ENCODE data around the gene MACF1.
"Not testable (repeated sequence)": the region's sequence is repeated elsewhere in the genome, so short reads cannot be mapped to it uniquely, and the experiment has no call there.

Gene MACF1

DNA sequence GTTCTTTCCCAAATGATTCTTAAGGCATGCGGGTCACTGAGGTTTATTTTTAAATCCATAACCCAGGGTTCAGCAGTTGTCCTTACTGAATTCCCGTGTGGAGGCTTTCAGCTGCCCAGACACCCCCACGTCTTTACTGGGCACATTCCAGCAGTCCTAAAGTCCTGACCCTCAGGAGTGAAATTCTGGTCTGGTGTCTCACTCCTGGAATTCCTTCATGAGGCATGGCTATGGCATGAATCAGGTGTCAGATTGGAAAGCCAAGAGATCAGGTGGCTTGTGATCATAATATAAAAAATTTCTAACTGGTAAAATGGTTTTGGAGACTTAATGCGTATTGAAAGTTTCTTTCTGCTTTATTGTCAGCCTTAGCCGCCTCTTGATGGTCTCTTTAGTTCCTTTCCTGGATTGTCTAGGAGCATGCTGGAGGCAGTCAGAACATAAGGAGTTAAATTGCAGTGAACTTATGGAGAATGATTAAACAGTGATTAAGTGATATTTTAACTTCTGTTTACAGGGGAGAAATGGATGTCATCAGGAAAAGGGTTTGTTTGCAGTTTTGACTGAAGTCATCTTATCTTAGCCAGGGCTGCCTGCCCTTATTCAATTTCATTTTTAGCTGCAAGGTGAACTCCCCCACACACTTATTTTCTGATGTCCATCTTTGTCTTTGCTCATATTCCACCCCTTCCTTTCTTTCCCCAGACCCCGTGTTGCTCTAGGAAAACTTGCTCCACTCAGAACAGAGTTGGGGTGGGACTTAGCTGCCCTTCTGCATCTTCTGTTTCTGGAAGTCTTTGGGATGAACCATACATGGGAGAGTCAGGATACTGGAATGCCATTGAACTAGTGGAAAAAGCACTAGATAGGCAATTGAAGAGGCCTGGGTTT lies 25.7 kb upstream of the MACF1 start:
- no peak for DNase-seq

DNA sequence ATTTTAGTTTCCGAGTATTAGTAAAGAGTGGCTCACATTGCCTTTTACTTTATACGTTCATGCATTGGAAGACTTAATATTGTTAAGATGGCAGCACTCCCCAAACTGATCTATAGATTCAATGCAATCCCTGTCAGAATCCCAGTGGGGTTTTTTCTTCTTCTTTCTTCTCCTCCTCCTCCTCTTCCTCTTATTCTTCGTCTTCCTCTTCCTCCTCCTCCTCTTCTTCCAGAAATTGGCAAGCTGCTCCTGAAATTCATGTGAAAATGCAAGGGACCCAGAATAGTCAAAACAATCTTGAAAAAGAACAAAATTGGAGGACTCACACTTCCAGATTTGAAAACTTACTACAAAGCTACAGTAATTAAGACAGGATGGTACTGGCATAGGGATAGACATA lies 23.2 kb upstream of the MACF1 start:
- no peak for DNase-seq

DNA sequence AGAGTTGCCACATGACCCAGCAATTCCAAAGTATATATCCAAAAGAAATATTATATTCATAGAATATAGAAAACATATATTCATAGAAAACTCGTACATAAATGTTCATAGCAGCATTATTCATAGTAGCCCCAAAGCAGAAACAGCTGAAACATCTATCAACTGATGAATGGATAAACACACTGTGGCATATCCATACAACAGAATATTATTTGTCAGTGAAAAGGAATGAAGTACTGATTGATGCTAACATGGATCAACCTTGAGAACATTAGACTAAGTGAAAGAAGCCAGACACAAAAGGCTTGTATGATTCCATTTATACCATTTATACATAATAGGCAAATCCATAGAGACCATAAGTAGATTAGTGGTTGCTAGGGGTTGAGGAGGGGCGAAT lies 21.7 kb upstream of the MACF1 start:
- no peak for DNase-seq

DNA sequence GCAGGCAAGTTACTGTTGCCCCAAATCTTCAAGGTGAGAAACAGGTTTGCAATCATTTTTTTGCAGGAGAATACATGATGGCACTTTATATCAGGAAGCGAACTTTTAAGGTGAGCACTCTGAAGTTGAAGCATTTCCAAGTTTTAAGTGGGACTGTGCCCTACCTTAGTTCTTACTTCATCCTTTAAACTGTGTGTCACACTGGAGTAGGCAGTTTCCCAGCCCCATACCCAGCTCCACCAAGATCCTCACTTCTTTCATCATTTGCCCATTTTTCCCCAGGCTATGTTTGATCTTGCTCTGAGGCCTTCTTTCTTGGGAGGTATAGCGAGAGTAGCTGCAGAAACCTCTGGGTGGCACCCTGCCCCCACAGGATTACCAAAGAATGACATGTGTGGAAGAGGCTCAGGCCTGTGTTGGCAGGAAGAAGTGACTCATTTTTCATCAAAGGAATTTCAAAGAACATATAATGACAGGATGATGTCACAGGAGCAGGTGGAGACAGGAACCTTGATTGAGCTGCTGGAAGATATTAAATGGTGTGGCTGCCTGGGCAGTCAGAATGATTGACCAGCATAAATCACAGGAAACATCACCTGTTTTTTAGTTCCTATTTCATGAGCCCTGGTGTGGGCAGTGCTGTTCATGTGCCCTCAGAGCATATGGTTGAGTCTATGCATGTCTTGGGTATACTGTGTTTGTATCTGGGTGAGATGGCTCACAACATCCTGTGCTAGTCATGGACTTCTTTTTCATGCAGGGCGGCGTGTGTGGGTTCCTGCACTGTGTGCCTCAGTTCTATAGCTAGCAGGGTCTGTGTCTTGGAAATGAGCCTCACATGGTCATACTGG lies 20.8 kb upstream of the MACF1 start:
- peak; percentile 30 to 55 for DNase-seq

DNA sequence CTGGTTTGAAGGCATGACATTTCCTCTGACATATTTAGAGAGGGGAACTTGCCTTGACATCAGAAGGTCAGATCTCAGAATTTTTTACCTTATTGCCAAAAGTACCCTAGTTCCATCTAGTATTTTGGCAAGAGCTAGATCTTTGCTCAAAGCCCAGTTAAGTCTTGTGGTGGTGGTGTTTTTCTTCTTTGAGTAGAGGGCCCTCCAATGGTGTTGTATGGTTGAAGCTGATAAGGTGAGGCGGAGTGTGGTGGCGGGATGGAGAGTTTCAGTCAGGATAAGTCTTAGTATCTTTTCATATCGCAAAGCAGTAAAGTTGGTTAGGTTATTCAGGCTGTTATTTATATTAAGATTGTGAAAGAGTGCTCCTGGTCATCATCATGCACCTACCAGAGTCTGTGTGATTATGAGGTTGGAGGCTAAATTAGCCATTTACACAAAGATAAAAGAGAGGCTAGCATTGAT lies 20.1 kb upstream of the MACF1 start:
- no peak for DNase-seq

DNA sequence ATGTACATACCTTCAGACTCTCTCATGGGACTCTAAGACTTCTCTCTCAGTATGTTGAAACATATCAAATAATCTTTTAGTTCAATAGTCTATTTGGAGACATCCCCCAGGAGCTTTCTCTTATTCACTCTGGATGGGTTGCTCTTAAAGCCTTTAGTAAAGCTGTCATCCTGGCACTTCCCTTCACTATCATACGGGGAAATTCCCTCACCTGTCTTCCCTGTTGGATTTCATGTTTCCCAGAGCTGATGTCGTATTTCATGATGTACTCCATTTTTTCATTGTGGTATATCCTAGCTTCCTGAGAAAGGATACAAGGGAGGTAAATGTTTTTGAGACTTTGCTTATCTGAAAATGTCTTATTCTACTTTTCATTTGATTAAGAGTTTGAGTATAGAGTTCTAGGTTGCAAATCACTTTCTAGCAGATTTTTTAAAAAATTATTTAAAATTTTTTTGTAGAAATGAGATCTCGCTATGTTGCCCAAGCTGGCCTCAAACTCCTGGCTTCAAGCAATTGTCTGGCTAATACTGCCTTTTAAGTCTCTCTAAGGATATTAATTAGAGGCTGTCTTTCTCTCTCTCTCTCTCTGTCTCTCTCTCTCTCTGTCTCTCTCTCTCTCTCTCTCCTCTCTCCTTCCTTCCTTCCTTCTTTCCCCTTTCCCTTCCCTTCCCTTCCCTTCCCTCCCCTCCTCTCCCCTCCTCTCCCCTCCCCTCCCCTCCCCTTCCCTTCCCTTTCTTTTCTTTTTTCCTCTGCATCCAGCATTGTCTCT lies 17.0 kb upstream of the MACF1 start:
- no peak for DNase-seq

DNA sequence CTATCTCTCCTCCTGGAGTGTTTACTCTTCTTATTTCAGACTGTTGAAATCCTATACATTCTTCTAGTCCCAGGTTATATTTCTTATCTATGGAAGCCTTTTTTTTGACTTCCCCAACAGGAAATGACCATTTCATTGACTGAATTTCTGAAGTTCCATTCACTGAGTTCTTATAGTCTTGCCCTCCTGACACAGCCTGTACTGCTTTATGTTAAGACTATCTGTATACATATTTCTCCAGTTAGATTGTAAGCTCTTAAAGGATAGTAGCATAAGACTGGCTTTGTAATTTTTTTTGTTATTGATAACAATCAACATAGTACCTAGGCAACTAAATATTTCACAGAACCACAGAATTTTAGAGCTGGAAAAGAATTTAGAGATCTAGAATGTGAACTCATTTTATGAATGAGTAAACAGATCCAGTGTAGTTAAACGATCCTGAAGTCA lies 14.9 kb upstream of the MACF1 start:
- no peak for DNase-seq

DNA sequence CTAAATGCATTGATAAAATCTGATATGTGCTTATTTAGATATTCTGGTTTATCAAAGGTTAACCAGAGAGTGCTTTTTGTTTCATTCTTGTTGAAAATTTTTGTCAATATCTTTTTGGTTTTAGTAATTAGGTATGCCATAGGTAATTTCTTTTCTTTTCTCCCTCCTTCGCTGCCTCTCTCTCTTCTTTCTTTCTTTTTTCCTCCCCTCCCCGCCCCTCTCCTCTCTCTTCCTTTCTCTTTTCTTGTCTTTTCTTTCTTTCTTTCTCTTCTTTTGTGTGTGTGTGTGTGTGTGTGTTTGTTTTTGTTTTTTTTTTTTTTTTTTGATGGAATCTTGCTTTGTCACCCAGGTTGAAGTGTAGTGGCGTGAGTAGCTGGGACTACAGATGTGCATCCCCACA lies 14.4 kb upstream of the MACF1 start:
- DNase-seq = no peak

DNA sequence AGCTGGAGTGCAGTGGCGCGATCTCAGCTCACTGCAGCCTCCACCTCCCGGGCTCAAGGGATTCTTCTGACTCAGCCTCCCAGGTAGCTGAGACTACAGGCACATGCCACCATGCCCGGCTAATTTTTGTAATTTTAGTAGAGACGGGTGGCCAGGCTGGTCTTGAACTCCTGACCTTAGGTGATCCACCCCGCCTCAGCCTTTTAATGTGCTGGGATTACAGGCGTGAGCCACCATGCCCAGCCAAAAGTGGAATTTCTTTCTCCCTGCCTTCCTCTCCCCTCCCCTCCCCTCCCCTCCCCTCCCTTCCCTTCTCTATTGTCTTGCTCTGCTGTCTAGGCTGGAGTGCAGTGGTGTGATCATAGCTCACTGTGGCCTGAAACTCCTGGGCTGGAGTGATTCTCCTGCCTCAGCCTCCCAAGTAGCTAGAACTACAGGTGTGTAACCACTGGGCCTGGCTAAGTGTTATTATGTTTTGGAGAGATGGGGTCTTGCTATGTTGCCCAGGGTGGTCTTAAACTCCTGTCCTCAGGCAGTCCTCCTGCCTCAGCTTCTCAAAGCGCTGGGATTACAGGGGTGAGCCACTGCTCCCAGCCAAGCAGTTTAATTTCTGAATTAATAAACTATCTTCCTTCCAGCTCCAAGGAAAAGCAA lies 10.0 kb upstream of the MACF1 start:
- DNase-seq = no peak

DNA sequence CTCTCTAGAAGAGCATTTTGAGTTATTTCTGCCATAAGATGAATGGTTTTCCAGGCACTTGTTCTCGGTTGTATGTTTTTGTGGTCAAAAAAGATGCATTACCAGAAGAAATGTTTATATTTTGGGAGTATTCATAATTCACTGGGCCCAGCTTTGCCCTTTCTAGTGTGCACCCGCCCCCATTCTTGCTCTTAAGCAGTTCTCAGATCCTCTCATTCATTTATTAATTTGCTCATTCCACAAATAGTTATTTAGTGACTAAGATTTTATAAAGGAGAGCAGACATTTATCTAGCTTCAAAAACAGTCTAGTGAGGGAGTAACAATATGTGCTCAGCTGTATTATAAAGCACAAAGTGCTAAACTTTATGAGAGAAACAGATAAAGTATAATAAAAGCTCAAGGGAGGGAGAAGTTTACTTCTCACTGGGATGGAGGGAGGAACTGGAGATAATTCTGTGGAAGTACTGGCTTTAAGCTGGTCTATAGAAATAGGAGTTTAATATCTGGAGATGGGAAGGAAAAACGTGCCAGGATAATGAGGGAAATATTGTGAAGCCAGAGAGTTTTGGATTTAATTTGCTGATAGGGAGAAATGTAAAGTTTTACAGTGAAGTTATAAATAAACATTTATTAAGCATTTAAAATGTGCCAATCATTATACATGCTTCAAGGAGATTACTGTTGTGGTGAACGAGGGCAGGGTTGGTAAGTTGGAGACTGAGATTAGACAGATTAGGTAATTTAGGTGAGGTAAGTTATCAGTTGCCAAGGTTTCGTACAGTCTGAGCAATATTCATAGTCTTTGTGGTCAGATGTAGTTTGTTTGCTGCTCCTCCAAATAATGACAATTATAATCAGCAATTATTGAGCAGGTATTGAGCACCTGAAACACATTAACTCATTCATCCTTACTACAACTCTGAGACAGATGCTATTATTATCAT lies 9.1 kb upstream of the MACF1 start:
- no peak for DNase-seq

DNA sequence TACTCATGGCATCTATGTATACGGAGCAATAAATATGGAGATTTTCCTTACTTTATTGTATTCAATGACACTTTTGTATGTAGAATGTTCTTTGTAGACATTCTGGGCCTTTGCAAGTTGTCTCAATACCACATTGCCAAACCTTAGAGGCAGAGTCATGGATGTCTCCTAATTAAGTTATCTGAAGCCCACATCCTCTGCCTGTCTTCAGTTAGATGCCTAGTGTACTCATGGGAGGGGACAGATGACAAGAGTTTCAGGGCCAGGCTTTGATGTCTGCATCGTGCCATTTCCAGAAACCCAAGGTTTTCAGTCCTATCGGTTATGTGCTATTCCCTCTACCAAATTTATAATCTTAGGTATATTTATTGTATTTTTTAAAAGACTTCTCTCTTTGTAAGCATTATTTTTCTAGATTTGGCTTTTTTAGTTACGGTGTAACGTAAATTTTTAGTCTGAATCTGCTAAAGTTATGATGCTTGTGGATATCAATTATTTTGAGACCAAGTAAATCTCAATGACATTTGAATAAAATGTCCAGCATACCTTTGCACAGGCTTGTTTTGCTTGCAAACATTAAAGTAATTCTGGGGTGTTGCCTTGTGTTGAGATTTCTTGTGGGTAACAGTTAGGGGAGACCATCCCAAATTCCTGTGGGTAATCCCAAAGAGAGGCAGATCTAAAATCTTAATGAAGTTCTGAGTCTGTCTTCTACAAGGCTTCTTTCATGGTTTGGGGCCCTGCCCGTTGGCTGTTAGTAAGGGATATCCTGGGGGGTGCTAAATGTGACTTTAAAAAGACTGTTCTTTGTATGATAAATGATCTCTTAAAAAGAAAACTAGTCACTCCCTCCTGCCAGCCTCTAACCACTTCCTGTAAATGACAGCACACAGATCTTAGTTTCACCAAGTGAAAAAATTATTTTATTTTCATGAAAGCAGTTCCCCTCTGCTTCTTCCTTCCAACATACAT lies 8.0 kb upstream of the MACF1 start:
- no peak for DNase-seq

DNA sequence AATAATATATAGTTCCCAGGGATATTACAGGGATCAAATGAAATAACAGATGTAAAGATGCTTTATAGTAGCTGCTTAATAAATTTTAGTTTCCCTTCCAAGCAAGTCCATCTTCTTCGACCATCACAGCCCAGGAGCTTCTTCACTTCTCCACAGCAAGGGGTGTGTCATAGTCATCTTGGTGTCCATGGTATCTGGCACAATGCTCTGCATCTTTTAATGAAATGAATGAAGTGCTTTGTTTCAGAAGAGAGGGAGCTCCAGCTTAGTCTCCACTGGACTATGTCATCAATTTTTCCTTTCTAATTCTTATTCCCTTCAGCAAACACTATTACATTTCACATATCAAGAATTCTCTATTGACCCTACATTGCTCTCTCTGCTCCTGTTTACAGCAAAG lies 4.9 kb upstream of the MACF1 start:
- no peak for DNase-seq

DNA sequence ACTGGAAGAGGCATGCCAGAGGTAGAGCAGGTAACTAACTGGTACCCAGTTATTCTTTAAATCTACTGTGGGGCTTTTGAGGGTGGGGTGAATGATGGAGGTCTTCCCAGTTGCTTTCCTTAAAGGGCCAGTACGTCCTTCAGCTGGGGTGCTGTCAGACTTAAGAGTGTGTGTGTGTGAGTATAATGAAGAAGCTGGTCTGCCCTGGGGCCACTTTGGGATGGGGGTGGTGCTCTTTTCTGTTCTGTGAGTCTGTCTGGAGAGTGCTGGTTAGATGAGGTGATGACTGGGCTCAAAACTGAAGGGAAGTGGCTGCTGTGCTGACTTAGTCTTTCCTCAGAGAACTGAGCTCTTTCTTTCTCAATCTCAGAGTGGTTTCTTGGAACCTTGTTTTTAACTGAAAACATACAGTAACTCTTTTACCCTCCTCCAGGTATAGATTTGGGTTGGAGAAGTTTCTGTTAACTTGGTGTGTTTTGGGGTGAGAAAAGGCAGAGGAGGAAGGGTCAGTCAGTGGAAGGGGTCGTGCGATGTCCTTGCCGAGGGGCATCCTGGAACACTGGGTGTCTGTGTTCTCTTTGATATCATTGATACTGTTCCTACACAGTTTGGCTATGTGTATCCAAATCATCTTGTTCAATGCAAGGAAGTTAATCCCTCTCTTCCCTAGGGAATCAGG lies 746 bp downstream of the MACF1 start:
- DNase-seq = no peak

DNA sequence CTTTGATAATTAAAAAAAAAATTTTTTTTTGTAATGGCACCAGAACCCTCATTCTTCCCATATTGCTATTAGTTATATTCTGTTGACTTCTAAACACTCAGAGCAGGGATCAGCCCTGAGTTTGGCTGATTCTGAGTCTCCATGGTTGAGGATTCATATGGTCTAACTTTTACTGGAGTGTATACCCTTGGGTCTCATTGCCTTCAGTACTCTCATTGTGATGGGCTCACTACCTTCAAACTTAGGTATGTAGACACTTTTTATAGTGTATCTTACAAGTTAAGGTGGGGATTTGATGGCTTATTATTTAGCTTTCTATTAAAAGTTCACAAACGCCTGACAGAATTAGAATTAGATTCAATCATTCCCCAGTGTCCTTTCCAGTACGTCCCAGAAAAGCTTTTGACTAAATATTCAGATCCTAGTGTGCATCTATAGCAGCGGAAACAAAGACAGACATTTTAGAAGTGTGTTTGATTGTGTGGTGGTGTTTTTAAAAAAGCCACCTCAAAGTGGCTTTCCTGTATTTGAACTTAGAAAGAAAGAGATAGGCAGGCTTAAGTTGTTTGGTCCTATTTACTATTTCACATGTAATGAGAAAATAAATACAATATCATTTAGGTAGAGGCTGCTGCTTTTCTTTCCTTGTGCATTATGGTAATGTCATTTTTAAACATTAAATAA lies 1.4 kb downstream of the MACF1 start:
- DNase-seq = no peak

DNA sequence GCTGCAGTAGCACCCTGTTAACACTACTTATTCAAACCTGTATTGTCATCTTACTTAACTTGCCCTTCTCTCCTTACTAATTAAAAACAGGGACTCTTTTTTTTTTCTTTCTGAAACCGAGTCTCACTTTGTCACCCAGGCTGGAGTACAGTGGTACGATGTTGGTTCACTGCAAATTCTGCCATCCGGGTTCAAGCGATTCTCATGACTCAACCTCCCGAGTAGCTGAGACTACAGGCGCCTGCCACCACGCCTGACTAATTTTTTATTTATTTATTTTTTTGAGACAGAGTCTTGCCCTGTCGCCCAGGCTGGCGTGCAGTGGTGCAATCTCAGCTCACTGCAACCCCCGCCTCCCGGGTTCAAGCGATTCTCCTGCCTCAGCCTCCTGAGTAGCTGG lies 3.9 kb downstream of the MACF1 start:
- not testable (repeated sequence) for DNase-seq

DNA sequence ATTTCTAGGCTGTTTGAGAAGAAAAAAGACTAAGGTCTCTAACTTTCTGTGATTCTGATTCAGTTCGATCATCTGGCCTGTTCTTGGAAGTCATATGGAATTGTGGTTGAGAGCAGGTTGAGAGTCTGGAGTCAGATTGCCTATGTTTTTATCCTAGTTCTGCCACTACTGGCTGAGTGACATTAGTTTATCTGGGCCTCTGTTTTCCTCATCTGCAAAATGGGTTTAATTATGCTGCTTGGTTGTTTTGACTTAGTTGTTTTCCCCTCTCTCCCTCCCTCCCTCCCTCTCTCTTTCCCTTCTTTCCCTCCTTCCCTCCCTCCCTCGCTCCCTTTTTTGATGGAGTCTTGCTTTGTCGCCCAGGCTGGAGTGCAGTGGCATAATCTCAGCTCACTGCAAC lies 6.2 kb downstream of the MACF1 start:
- DNase-seq = no peak

DNA sequence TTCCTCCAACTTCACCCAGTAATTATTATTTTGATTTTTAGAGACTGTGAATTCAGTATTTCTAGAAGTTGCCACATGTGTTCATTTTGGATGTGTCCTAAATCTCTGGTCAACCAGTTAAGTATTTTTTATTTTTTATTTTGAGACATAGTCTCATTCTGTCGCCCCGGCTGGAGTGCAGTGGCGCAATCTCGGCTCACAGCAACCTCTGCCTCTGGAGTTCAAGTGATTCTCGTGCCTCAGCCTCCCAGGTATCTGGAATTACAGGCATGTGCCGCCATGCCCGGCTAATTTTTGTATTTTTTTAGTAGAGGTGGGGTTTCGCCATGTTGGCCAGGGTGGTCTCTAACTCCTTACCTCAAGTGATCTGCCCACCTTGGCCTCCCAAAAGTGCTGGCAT lies 8.0 kb downstream of the MACF1 start:
- DNase-seq = no peak

DNA sequence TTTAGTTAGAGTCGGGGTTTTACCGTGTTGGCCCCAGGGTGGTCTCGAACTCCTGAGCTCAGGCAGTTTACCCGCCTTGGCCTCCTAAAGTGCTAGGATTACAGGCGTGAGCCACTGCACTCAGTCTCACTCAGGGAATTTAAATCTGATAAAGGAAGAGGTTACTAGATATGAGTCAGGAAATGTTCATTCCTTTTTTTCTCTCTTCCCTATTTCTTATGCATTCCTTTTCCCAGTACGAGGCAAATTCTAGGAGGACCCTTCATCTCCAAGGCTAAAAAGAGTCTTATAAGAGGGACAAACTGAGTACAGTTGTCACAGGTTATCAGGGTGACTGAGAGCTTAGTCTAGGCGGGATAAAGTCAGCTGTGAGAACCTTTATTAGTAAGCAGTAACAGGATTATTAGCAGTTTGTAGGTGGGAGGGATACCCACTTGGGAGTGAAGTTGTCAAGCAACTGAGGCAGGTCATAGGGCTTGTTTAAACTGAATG lies 9.1 kb downstream of the MACF1 start:
- no peak for DNase-seq

All from NCI-H2081 (cell line).